Upper lobe of left lung (tissue), 6 donors: ENCODE measurements around the gene CGB1. TPM values are rescaled to one million over a fixed set of nuclear protein-coding genes. Genes with fewer than 3 reads are reported as not detected.
A peak's percentile ranks its signal among the peaks of the same experiment; 100 is the strongest.
"Not testable (repeated sequence)": the region's sequence is repeated elsewhere in the genome, so short reads cannot be mapped to it uniquely, and the experiment has no call there.

Experiments used
- ATAC-seq, 2 donors: fragments of 200-7000 bp; cut with Tn5 transposase; one replicate each; pipeline ENCODE4 v1.9.1; 2022; ENCODE audit warnings: mild to moderate bottlenecking in 2 of 2, moderate library complexity in 2 of 2; ENCODE audit not compliant: low FRiP score in 2 of 2
- DNase-seq, 2 donors: peaks; one replicate each; pipeline ENCODE4 v3.0.0-alpha.2; 2019 to 2020
- H3K27ac ChIP-seq, 4 donors: fragments of 200-600 bp; sonication (generic); one replicate each; pipeline ENCODE4 v1.5.1; 2016 to 2019
- H3K27me3 ChIP-seq, 4 donors: fragments of 200-600 bp; sonication (generic); one replicate each; pipeline ENCODE4 v1.5.1; 2017 to 2019
- H3K36me3 ChIP-seq, 4 donors: fragments of 200-600 bp; sonication (generic); one replicate each; pipeline ENCODE4 v1.5.1; 2016 to 2019
- H3K4me1 ChIP-seq, 4 donors: fragments of 200-600 bp; sonication (generic); one replicate each; pipeline ENCODE4 v1.5.1; 2018 to 2019
- H3K4me3 ChIP-seq, 4 donors: fragments of 200-600 bp; sonication (generic); one replicate each; pipeline ENCODE4 v1.5.1; 2017 to 2019; ENCODE audit warnings: mild to moderate bottlenecking in 2 of 4, moderate library complexity in 1 of 4
- H3K9me3 ChIP-seq, 4 donors: fragments of 200-600 bp; sonication (generic); one replicate each; pipeline ENCODE4 v1.5.1; 2018 to 2019
- CTCF ChIP-seq, 6 experiments: fragments of 450-650 bp in 4 of 6; fragments of 200-600 bp in 2 of 6; sonication (generic) in 2 of 6; IDR thresholded peaks; one replicate each; pipeline ENCODE4 v1.5.1; 2016 to 2019; ENCODE audit warnings: antibody characterized with exemption in 6 of 6
- EP300 ChIP-seq, 4 donors: sonication (generic); formaldehyde crosslinking; IDR thresholded peaks; one replicate each; pipeline ENCODE4 v1.5.1; 2017; ENCODE audit warnings: antibody characterized with exemption in 4 of 4, control low read depth in 2 of 4
- POLR2A ChIP-seq, 4 donors: fragments of 450-650 bp; IDR thresholded peaks; one replicate each; pipeline ENCODE4 v1.5.1; 2016 to 2017; ENCODE audit warnings: antibody characterized with exemption in 4 of 4, mild to moderate bottlenecking in 2 of 4
- POLR2AphosphoS5 ChIP-seq, 2 donors: sonication (generic); formaldehyde crosslinking; IDR thresholded peaks; one replicate each; pipeline ENCODE4 v1.5.1; 2017; ENCODE audit warnings: antibody characterized with exemption in 2 of 2
- WGBS, 2 donors: methylation state at CpG; one replicate each; pipeline ENCODE4 v1.1.5; 2017 to 2018; 5-methylcytosine and 5-hydroxymethylcytosine counted together
- total RNA-seq, 6 donors: library from RNA; depleted of rRNA in 4 of 6; stranded (reverse); fragments of >200 nt in 4 of 6; gene quantifications; one replicate each; pipeline versions ENCODE4 v1.1.0 to v1.2.1, GENCODE V29; 2016 to 2021
- donor health status: DM: no; HTN: no; CAD: no; lungs with moderate emphysema.
- donor health status: DM: no; HTN: yes; CAD: no; lungs with severe emphysema.

Gene CGB1
- total RNA-seq, 6 donors from 2014 or later: not detected

GRCh38 chr19:49020931-49021895, 15.5 kb downstream of the CGB1 start:
- no peak for DNase-seq
- H3K4me3 ChIP-seq: no peak overlapping the region
- H3K4me1 ChIP-seq: peaks cover 15 to 27% (median 24%) of the 10 kb centered on the region in 4 donors
- H3K9me3 ChIP-seq: no peaks in the 10 kb centered on the region
- no peak for ATAC-seq
- H3K36me3 ChIP-seq: peaks cover 0 to 2% (median under 1%) of the 10 kb centered on the region in 4 donors
- H3K27me3 ChIP-seq: no peaks in the 10 kb centered on the region
- no peak overlapping the region for H3K27ac ChIP-seq
- WGBS, 2 donors: 46 to 52% methylated on average over 16 of the region's 16 CpGs
- no peak for TF ChIP-seq EP300 (IDR thresholded peaks at IDR 0.05)
- TF ChIP-seq POLR2AphosphoS5 (IDR thresholded peaks at IDR 0.05): no peak
- TF ChIP-seq CTCF (IDR thresholded peaks at IDR 0.05): no peak
- TF ChIP-seq POLR2A (IDR thresholded peaks at IDR 0.05): no peak

- DNase-seq: peak in 1 of 2 donors; percentile 38
These were observed 16.4 kb downstream of the CGB1 start for GRCh38 chr19:49020342-49020741.

GRCh38 chr19:49019242-49019932, 17.3 kb downstream of the CGB1 start:
- H3K4me1 ChIP-seq: peaks cover 15 to 27% (median 24%) of the 10 kb centered on the region in 4 donors
- TF ChIP-seq POLR2A (IDR thresholded peaks at IDR 0.05): no peak
- TF ChIP-seq CTCF (IDR thresholded peaks at IDR 0.05): peak in 1 of 6 experiments; percentile 37
- H3K4me3 ChIP-seq: peak overlapping the region in 3 of 4 donors; percentile 46 to 60 (median 51)
- ATAC-seq (peak; percentile 77 to 84), DNase-seq (peak; percentile 89 to 92)
- 7 to 19% methylated on average over 14 to 41 of the region's 41 CpGs for WGBS, 2 donors
- H3K9me3 ChIP-seq: no peaks in the 10 kb centered on the region
- peak overlapping the region in 1 of 4 donors; percentile 13 for H3K27ac ChIP-seq
- H3K36me3 ChIP-seq: peaks cover 0 to 20% (median 10%) of the 10 kb centered on the region in 4 donors
- no peaks in the 10 kb centered on the region for H3K27me3 ChIP-seq

More at GRCh38 chr19:49020342-49020741, 16.4 kb downstream of the CGB1 start:
- Histone ChIP-seq H3K4me1 (peaks cover 15 to 27% (median 24%) of the 10 kb centered on the region in 4 donors), H3K36me3 (peaks cover 0 to 10% (median 5%) of the 10 kb centered on the region in 4 donors), H3K9me3 (no peaks in the 10 kb centered on the region), H3K27ac (no peak overlapping the region), H3K27me3 (no peaks in the 10 kb centered on the region), H3K4me3 (no peak overlapping the region)
- TF ChIP-seq POLR2AphosphoS5 (IDR thresholded peaks at IDR 0.05) (no peak), EP300 (IDR thresholded peaks at IDR 0.05) (no peak), POLR2A (IDR thresholded peaks at IDR 0.05) (no peak), CTCF (IDR thresholded peaks at IDR 0.05) (no peak)
- no peak for ATAC-seq
- 81 to 91% methylated on average over 7 to 11 of the region's 11 CpGs for WGBS, 2 donors

- H3K27me3 ChIP-seq, H3K9me3 ChIP-seq: not testable (repeated sequence)
- ATAC-seq: peak in 1 of 2 donors; percentile 57
- peak overlapping the region in 1 of 4 donors; percentile 37 for H3K27ac ChIP-seq
- peaks cover 15 to 27% (median 24%) of the 10 kb centered on the region in 4 donors for H3K4me1 ChIP-seq
- peak overlapping the region; percentile 5 to 60 (median 48) for H3K4me3 ChIP-seq
- H3K36me3 ChIP-seq: peaks cover 0 to 26% (median 10%) of the 10 kb centered on the region in 4 donors
- DNase-seq: peak in 1 of 2 donors; percentile 88
- 4 to 6% methylated on average over 36 to 49 of the region's 50 CpGs for WGBS, 2 donors
These were observed 18.1 kb downstream of the CGB1 start for GRCh38 chr19:49018388-49019241.
